Measurements from ENCODE around the gene GOLGA8A.
"Not testable (repeated sequence)": the region's sequence is repeated elsewhere in the genome, so short reads cannot be mapped to it uniquely, and the experiment has no call there.

Gene GOLGA8A

DNA sequence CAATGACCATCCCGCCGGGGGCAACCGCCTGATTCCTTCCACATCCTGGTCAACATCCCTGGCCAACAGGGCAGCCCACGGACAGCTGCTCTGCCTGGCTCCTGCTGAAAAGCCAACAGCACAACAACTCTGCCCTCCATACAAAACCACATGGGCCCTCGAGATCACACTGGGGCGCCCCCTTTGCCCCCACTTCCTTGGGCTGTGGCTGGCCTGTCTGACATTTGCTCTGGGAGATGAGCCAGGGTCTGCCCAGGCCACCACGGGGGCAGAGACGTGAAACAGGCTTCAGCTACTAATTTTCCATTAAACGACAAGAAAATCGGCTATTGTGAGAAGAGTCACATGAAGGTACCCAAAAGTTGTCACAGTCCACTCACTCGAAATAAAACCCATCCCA lies 16.7 kb downstream of the GOLGA8A start:
- DNase-seq; intact Hi-C loops (cut with DNase I): not testable (repeated sequence)

DNA sequence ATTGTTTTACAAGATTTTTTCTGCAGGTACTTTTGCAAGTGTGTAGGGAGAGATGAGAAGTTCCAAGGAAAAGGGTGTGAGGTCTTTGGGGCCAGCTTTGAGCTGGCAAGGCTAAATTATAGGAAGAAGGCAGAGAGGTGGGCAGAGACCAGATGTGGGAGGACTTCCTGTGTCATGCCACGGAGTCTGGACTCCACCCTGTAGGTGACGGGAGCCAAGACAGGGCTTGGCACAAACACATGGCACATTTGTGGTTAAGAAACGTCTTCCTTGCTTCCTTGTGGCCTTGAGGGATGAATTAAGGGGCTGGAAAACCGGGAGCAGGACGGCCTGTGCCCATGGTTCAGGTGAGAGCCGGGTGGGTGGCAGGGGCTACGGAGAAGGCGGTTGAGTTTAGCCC lies 19.2 kb downstream of the GOLGA8A start:
- intact Hi-C loops (cut with DNase I); DNase-seq: not testable (repeated sequence)

DNA sequence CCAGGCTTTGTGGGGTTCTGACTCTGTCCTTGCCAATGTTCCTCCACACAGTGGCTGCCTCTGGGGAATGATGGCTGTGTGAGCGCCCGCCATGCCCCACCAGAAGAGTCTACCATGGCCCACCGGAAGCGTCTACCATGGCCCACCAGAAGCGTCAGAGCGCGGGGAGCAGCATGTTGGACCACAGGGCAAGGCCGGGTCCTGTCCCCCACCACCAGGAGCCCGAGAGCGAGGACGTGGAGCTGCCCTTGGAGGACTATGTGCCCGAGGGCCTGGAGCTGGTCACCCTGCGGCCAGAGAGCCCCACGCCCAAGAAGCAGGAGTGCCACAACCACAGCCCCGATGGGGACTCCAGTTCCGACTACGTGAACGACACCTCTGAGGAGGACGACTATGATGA lies 28.1 kb downstream of the GOLGA8A start:
- DNase-seq; intact Hi-C loops (cut with DNase I): not testable (repeated sequence)

DNA sequence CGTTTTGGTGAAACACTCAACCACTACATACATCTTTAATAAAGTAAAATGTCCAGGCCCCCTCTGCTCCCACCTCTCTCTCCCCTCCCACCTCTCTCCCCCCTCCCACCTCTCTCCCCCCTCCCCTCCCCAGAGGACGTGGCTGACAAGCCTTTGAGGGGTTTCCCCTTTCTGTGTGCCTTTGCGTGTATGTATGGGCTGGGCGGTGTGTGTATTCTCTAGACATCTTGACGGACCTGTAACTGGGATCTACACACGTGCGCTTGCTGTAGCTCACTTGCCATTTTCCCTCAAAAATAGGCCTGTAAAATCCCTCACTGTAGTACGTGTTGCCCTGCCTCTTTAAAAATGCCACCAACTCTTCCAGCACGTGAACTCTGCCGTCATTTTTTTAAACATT lies 28.6 kb downstream of the GOLGA8A start:
- intact Hi-C loops (cut with DNase I); DNase-seq: not testable (repeated sequence)

DNA sequence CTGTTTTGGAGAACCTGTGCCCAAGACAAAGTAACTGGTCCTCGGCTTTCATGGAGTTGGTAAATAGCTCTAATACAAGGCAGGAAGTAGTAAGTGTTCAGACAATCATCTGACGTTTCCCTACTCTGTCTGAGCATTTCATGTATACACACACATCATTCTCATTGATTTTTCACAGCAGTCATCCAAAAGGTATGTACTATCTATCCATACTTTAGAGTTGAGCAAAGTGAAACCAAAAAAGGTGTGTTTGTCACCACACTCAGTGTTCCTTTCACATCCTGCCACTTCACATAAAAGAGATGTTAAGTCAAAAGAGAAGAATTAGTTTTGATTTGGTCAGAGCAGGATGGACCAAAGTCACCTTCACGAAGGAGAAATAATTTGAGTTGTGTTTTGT lies 33.7 kb downstream of the GOLGA8A start:
- intact Hi-C loops (cut with DNase I); DNase-seq: not testable (repeated sequence)

DNA sequence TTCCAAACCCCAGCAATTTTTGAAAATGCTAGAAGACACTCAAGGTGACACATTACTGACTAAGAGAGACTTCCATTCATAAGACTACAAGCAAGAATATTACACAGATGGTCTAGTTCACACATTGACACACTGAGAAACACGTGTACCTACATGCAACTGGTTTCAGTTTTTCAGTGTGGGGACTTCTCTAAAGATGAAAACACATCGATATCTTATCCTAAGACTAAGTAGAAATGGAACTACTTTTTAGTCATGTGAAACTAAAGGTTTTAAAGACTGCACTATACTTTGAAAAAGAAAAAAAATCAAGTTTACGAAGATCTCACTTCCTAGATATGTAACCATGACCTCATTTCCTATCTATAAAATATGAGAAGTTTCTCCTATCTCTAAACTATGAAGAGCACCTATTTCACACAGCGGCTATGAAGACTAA lies 34.4 kb downstream of the GOLGA8A start:
- intact Hi-C loops (cut with DNase I); DNase-seq: not testable (repeated sequence)

DNA sequence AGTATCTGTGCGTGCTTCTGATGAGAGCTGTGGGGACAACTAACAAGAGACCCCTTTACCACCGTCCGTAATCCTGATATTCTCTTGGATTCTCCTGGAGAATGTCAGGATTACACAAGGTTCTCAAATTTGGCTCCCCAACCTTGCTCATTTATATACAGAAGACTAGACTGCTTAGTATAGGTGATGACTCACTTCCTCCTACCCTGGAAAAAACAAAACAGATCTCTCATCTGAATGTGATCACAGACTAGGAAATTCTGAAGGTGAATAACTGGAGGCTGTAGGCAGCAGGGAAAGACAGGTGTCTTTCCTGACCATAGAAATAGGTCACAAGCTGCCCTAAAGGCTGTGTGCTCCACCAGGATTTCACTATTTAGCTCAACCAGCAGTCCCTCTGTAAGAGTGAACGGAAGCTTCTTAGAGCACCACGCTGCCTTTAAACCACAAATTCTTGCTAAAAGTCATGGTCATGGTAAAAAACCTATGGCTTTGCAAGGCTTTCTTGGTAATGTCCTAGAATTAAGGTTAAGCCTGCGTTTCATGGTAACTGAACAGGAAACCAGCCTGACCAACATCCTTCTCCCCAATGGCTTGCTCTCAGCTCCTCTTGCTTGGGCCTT lies 39.9 kb downstream of the GOLGA8A start:
- DNase-seq; intact Hi-C loops (cut with DNase I): not testable (repeated sequence)

DNA sequence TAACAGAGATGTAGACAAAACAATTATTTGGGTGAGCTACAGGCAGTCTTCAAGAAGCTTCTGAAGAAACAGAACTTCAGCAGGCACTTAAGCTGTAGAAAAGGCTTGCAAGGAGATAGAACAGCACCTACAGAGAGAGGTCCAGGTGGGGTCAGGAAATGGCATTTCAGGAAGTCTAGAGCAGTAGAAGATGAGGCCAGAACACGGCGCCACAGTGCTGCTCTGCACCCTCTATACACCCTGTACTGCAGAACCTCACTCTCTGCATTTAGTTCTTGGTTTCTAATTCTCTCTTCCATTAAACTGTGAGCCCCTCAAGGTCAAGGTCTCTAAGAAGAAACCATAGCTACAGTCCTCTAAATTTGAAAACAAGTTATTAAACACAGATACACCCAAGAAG lies 44.6 kb downstream of the GOLGA8A start:
- intact Hi-C loops (cut with DNase I); DNase-seq: not testable (repeated sequence)

DNA sequence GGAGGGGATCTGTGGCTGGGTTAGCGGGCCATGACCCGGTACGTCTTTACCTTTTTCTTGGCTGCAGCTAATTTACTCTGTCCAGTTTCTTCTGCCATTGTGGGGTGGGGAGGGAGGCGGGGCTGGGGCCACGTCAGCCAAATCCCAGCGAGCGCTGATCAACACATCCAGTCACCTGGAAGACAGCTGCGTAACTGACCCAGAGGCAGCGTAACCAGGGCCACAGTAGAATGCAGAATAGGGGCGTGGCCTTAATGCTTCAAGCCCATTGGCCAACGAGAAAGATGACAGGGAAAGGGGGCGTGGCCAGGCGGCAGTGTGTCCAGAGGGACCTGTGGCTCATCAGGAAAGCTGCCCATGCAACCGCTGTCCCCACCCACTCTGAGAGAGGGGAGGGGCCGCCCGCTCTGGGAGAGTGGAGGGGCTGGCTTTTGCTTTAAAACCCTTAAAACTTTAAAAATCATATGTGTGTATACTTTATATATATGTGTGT lies 48.0 kb downstream of the GOLGA8A start:
- intact Hi-C loops (cut with DNase I); DNase-seq: not testable (repeated sequence)

All from head of caudate nucleus (tissue), 42 donors.